ENCODE data around the gene DAW1. TPM values are rescaled to one million over a fixed set of nuclear protein-coding genes. Genes with fewer than 3 reads are reported as not detected.
"Not testable (repeated sequence)": the region's sequence is repeated elsewhere in the genome, so short reads cannot be mapped to it uniquely, and the experiment has no call there.

The DAW1 gene
- total RNA-seq, 2 donors from 2014 or later: 3.0 TPM; not detected in 1

GRCh38 chr2:227834423-227834822 is 37.0 kb upstream of the DAW1 start:
- intact Hi-C loops (cut with DNase I): no loop called here
- no peak for TF ChIP-seq POLR2AphosphoS5 (IDR thresholded peaks at IDR 0.05)
- TF ChIP-seq CTCF (IDR thresholded peaks at IDR 0.05): no peak
- TF ChIP-seq POLR2A (IDR thresholded peaks at IDR 0.05): no peak
- WGBS: 92% methylated on average over 10 of the region's 10 CpGs

GRCh38 chr2:227834916-227835650 is 36.3 kb upstream of the DAW1 start:
- H3K27ac ChIP-seq: no peak overlapping the region
- no peak for DNase-seq (ENCODE audit: low spot score)
- no peak overlapping the region for H3K4me3 ChIP-seq
- no peaks in the 10 kb centered on the region for H3K4me1 ChIP-seq (replicated peaks)
- TF ChIP-seq POLR2AphosphoS5 (IDR thresholded peaks at IDR 0.05): no peak
- TF ChIP-seq POLR2A (IDR thresholded peaks at IDR 0.05): no peak
- no peak for TF ChIP-seq CTCF (IDR thresholded peaks at IDR 0.05)
- H3K9me3 ChIP-seq: no peaks in the 10 kb centered on the region
- H3K36me3 ChIP-seq: no peaks in the 10 kb centered on the region
- H3K27me3 ChIP-seq (replicated peaks; ENCODE audit: insufficient read depth): no peaks in the 10 kb centered on the region
- 83% methylated on average over 5 of the region's 5 CpGs for WGBS
- intact Hi-C loops (cut with DNase I): no loop called here

More at GRCh38 chr2:227834423-227834822, 37.0 kb upstream of the DAW1 start:
- H3K27me3 ChIP-seq (replicated peaks; ENCODE audit: insufficient read depth): no peaks in the 10 kb centered on the region
- H3K36me3 ChIP-seq: no peaks in the 10 kb centered on the region
- H3K9me3 ChIP-seq: no peaks in the 10 kb centered on the region
- H3K4me3 ChIP-seq: no peak overlapping the region
- no peaks in the 10 kb centered on the region for H3K4me1 ChIP-seq (replicated peaks)
- H3K27ac ChIP-seq: no peak overlapping the region
- DNase-seq (ENCODE audit: low spot score): no peak

DNA sequence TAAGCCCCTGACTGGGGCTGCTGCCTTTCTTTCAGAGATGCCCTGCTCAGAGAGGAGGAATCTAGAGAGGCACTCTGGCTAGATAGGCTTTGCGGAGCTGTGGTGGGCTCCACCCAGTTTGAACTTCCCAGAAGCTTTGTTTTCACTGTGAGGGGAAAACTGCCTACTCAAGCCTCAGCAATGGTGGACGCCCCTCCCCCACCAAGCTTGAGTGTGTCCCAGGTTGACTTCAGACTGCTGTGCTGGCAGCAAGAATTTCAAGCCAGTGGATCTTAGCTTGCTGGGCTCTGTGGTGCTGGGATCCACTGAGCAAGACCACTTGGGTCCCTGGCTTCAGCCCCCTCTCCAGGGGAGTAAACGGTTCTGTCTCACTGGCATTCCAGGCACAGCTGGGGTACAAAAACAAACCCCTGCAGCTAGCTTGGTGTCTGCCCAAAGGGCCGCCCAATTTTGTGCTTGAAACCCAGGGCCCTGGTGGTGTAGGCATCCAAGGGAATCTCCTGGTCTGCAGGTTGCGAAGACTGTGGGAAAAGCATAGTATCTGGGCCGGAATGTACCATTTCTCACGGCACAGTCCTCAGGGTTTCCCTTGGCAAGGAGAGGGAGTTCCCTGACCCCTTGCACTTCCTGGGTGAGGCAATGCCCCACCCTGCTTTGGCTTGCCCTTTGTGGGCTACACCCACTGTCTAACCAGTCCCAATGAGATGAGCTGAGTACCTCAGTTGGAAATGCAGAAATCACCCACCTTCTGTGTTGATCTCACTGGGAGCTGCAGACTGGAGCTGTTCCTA is 31.9 kb upstream of the DAW1 start:
- H3K36me3 ChIP-seq; H3K27me3 ChIP-seq (replicated peaks; ENCODE audit: insufficient read depth); H3K4me1 ChIP-seq (replicated peaks); DNase-seq (ENCODE audit: low spot score); H3K4me3 ChIP-seq; H3K27ac ChIP-seq; intact Hi-C loops (cut with DNase I); H3K9me3 ChIP-seq: not testable (repeated sequence)
- 80% methylated on average over 7 of the region's 7 CpGs for WGBS

GRCh38 chr2:227846831-227847230 is 24.6 kb upstream of the DAW1 start:
- Histone ChIP-seq H3K9me3 (no peaks in the 10 kb centered on the region), H3K4me3 (no peak overlapping the region), H3K4me1 (replicated peaks) (no peaks in the 10 kb centered on the region), H3K27ac (no peak overlapping the region), H3K36me3 (no peaks in the 10 kb centered on the region), H3K27me3 (replicated peaks; ENCODE audit: insufficient read depth) (no peaks in the 10 kb centered on the region)
- 85% methylated on average over 1 of the region's 1 CpG for WGBS
- intact Hi-C loops (cut with DNase I): no loop called here
- TF ChIP-seq POLR2AphosphoS5 (IDR thresholded peaks at IDR 0.05): no peak
- no peak for TF ChIP-seq CTCF (IDR thresholded peaks at IDR 0.05)
- no peak for TF ChIP-seq POLR2A (IDR thresholded peaks at IDR 0.05)
- no peak for DNase-seq (ENCODE audit: low spot score)

DNA sequence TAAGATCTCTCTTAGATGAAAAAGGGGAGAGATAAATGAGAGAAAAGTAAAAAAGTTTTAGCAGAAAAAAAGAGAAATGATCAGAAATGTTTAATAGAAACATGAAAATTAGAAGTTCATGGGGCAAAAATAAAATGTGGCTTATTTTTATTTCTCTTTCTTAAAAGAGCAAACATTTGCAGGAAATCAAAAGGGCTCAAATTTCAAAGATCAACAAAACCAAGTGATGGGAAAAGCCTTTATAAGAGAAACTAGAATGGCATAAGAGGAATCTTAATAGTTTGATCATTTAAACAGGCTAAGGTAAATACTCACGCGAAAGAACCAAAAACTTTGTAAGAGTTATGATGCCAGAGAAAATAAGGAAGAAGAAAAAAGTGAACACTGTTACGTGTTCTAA is 23.3 kb upstream of the DAW1 start:
- no peak for DNase-seq (ENCODE audit: low spot score)
- no peak for TF ChIP-seq POLR2A (IDR thresholded peaks at IDR 0.05)
- TF ChIP-seq POLR2AphosphoS5 (IDR thresholded peaks at IDR 0.05): no peak
- no peak for TF ChIP-seq CTCF (IDR thresholded peaks at IDR 0.05)
- no peaks in the 10 kb centered on the region for H3K4me1 ChIP-seq (replicated peaks)
- intact Hi-C loops (cut with DNase I): no loop called here
- no peak overlapping the region for H3K4me3 ChIP-seq
- H3K9me3 ChIP-seq: no peaks in the 10 kb centered on the region
- 16% methylated on average over 3 of the region's 3 CpGs for WGBS
- H3K27ac ChIP-seq: no peak overlapping the region
- H3K27me3 ChIP-seq (replicated peaks; ENCODE audit: insufficient read depth): no peaks in the 10 kb centered on the region
- H3K36me3 ChIP-seq: no peaks in the 10 kb centered on the region

All from prostate gland (tissue), 2 donors.